ENCODE measurements around the gene PIK3R1. TPM values are rescaled to one million over a fixed set of nuclear protein-coding genes. Genes with fewer than 3 reads are reported as not detected.

Gene PIK3R1
- total and polyA plus RNA-seq, 2 experiments from 2014 or later = 5.9 to 9.8 TPM

GRCh38 chr5:68230285-68230684, 14.7 kb downstream of the PIK3R1 start:
- Mint-ChIP-seq H3K36me3 (ENCODE audit: low read depth) (peaks cover 2% of the 10 kb centered on the region; the same call in 1 of the 3 replicates), H3K4me1 (peaks cover 9% of the 10 kb centered on the region)
- H2AFZ ChIP-seq = no peak overlapping the region

More at GRCh38 chr5:68230285-68230684, 14.7 kb downstream of the PIK3R1 start:
- H3K27ac ChIP-seq (ENCODE audit: low read depth) = no peak overlapping the region
- ATAC-seq = no peak
- no peak for DNase-seq (ENCODE audit: low spot score)
- H3K4me2 ChIP-seq = no peak overlapping the region
- H3K27me3 ChIP-seq (ENCODE audit: insufficient read depth) = no peaks in the 10 kb centered on the region
- H3K27me3 Mint-ChIP-seq (ENCODE audit: insufficient read depth, low read depth, poor library complexity) = no peaks in the 10 kb centered on the region
- H3K4me1 ChIP-seq (ENCODE audit: insufficient read depth) = no peaks in the 10 kb centered on the region
- no peak overlapping the region for H3K4me3 Mint-ChIP-seq
- H3K4me3 ChIP-seq = no peak overlapping the region
- H4K20me1 ChIP-seq (replicated peaks; ENCODE audit: insufficient read depth) = peaks cover 5% of the 10 kb centered on the region
- H3K36me3 ChIP-seq (ENCODE audit: insufficient read depth) = 0 out of 2 replicates have a peak, but pooled peaks cover 3% of the 10 kb centered on the region
- H3K27ac Mint-ChIP-seq = no peak overlapping the region
- peaks cover 16% of the 10 kb centered on the region for H3K79me2 ChIP-seq (replicated peaks; ENCODE audit: insufficient read depth)
- H3F3A ChIP-seq (replicated peaks; ENCODE audit: low read depth) = no peaks in the 10 kb centered on the region
- no peaks in the 10 kb centered on the region for H3K9me2 ChIP-seq (ENCODE audit: insufficient read depth)
- H3K9me3 Mint-ChIP-seq = no peaks in the 10 kb centered on the region
- TF ChIP-seq, protein P1, sequence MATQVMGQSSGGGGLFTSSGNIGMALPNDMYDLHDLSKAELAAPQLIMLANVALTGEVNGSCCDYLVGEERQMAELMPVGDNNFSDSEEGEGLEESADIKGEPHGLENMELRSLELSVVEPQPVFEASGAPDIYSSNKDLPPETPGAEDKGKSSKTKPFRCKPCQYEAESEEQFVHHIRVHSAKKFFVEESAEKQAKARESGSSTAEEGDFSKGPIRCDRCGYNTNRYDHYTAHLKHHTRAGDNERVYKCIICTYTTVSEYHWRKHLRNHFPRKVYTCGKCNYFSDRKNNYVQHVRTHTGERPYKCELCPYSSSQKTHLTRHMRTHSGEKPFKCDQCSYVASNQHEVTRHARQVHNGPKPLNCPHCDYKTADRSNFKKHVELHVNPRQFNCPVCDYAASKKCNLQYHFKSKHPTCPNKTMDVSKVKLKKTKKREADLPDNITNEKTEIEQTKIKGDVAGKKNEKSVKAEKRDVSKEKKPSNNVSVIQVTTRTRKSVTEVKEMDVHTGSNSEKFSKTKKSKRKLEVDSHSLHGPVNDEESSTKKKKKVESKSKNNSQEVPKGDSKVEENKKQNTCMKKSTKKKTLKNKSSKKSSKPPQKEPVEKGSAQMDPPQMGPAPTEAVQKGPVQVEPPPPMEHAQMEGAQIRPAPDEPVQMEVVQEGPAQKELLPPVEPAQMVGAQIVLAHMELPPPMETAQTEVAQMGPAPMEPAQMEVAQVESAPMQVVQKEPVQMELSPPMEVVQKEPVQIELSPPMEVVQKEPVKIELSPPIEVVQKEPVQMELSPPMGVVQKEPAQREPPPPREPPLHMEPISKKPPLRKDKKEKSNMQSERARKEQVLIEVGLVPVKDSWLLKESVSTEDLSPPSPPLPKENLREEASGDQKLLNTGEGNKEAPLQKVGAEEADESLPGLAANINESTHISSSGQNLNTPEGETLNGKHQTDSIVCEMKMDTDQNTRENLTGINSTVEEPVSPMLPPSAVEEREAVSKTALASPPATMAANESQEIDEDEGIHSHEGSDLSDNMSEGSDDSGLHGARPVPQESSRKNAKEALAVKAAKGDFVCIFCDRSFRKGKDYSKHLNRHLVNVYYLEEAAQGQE (IDR thresholded peaks at IDR 0.05; ENCODE audit: unreplicated experiment) = no peak
- TF ChIP-seq ZNF331 (CRISPR knock-in tag; IDR thresholded peaks at IDR 0.05; ENCODE audit: low read depth) = no peak
- no peak for TF ChIP-seq STAT1 (IDR thresholded peaks at IDR 0.05; ENCODE audit: unreplicated experiment)
- TF ChIP-seq CREB1 (CRISPR knock-in tag; IDR thresholded peaks at IDR 0.05; ENCODE audit: low read depth) = no peak
- TF ChIP-seq EZH2 (IDR thresholded peaks at IDR 0.05; ENCODE audit: low read depth, unreplicated experiment) = no peak
- TF ChIP-seq POLR2AphosphoS5 (IDR thresholded peaks at IDR 0.05; ENCODE audit: low read depth) = no peak
- no peak for TF ChIP-seq JUNB (IDR thresholded peaks at IDR 0.05; ENCODE audit: unreplicated experiment)
- TF ChIP-seq NANOG (IDR thresholded peaks at IDR 0.05; ENCODE audit: borderline replicate concordance) = no peak
- TF ChIP-seq ETS1 (IDR thresholded peaks at IDR 0.05) = no peak
- no peak for TF ChIP-seq CTCF (conservative IDR thresholded peaks at IDR 0.05; ENCODE audit: low read depth in 2 of 2)
- no peak for TF ChIP-seq ZNF114 (CRISPR knock-in tag; IDR thresholded peaks at IDR 0.05)
- no peak for TF ChIP-seq EZH2phosphoT487 (IDR thresholded peaks at IDR 0.05; ENCODE audit: unreplicated experiment)
- TF ChIP-seq, protein P2, sequence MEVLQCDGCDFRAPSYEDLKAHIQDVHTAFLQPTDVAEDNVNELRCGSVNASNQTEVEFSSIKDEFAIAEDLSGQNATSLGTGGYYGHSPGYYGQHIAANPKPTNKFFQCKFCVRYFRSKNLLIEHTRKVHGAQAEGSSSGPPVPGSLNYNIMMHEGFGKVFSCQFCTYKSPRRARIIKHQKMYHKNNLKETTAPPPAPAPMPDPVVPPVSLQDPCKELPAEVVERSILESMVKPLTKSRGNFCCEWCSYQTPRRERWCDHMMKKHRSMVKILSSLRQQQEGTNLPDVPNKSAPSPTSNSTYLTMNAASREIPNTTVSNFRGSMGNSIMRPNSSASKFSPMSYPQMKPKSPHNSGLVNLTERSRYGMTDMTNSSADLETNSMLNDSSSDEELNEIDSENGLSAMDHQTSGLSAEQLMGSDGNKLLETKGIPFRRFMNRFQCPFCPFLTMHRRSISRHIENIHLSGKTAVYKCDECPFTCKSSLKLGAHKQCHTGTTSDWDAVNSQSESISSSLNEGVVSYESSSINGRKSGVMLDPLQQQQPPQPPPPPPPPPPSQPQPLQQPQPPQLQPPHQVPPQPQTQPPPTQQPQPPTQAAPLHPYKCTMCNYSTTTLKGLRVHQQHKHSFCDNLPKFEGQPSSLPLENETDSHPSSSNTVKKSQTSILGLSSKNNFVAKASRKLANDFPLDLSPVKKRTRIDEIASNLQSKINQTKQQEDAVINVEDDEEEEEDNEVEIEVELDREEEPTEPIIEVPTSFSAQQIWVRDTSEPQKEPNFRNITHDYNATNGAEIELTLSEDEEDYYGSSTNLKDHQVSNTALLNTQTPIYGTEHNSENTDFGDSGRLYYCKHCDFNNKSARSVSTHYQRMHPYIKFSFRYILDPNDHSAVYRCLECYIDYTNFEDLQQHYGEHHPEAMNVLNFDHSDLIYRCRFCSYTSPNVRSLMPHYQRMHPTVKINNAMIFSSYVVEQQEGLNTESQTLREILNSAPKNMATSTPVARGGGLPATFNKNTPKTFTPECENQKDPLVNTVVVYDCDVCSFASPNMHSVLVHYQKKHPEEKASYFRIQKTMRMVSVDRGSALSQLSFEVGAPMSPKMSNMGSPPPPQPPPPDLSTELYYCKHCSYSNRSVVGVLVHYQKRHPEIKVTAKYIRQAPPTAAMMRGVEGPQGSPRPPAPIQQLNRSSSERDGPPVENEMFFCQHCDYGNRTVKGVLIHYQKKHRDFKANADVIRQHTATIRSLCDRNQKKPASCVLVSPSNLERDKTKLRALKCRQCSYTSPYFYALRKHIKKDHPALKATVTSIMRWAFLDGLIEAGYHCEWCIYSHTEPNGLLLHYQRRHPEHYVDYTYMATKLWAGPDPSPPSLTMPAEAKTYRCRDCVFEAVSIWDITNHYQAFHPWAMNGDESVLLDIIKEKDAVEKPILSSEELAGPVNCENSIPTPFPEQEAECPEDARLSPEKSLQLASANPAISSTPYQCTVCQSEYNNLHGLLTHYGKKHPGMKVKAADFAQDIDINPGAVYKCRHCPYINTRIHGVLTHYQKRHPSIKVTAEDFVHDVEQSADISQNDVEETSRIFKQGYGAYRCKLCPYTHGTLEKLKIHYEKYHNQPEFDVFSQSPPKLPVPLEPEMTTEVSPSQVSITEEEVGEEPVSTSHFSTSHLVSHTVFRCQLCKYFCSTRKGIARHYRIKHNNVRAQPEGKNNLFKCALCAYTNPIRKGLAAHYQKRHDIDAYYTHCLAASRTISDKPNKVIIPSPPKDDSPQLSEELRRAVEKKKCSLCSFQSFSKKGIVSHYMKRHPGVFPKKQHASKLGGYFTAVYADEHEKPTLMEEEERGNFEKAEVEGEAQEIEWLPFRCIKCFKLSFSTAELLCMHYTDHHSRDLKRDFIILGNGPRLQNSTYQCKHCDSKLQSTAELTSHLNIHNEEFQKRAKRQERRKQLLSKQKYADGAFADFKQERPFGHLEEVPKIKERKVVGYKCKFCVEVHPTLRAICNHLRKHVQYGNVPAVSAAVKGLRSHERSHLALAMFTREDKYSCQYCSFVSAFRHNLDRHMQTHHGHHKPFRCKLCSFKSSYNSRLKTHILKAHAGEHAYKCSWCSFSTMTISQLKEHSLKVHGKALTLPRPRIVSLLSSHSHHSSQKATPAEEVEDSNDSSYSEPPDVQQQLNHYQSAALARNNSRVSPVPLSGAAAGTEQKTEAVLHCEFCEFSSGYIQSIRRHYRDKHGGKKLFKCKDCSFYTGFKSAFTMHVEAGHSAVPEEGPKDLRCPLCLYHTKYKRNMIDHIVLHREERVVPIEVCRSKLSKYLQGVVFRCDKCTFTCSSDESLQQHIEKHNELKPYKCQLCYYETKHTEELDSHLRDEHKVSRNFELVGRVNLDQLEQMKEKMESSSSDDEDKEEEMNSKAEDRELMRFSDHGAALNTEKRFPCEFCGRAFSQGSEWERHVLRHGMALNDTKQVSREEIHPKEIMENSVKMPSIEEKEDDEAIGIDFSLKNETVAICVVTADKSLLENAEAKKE (CRISPR knock-in tag; IDR thresholded peaks at IDR 0.05) = no peak
